ENCODE measurements around the gene TDRD12.

GRCh38 chr19:32680986-32681385 lies 38.6 kb upstream of the TDRD12 start:
- TF ChIP-seq CTCF (IDR thresholded peaks at IDR 0.05) (no peak), POLR2A (IDR thresholded peaks at IDR 0.05) (no peak), POLR2AphosphoS5 (IDR thresholded peaks at IDR 0.05) (no peak)
